Measurements from ENCODE around the gene COG7. TPM values are rescaled to one million over a fixed set of nuclear protein-coding genes. Genes with fewer than 3 reads are reported as not detected.

Gene COG7
- total RNA-seq, 1 experiment from 2014 or later = 16.1 TPM

GRCh38 chr16:23343643-23344612 lies 109.1 kb downstream of the COG7 start:
- no peaks in the 10 kb centered on the region for H3K9me3 ChIP-seq (replicated peaks)
- no peaks in the 10 kb centered on the region for H3K36me3 ChIP-seq
- H3K4me3 ChIP-seq = no peak overlapping the region
- no peaks in the 10 kb centered on the region; the same call in 1 of the 2 replicates for H3K4me1 ChIP-seq (replicated peaks)
- no peak for DNase-seq (ENCODE audit: low read depth in 1 of 2, low spot score in 2 of 2)
- H3K27me3 ChIP-seq (replicated peaks) = no peaks in the 10 kb centered on the region
- H3K27ac ChIP-seq = no peak overlapping the region

- DNase-seq (ENCODE audit: low read depth in 1 of 2, low spot score in 2 of 2) = no peak
- no peaks in the 10 kb centered on the region for H3K36me3 ChIP-seq
- H3K27me3 ChIP-seq (replicated peaks) = no peaks in the 10 kb centered on the region
- no peaks in the 10 kb centered on the region; the same call in 1 of the 2 replicates for H3K4me1 ChIP-seq (replicated peaks)
- H3K27ac ChIP-seq = no peak overlapping the region
- no peak overlapping the region for H3K4me3 ChIP-seq
- H3K9me3 ChIP-seq (replicated peaks) = no peaks in the 10 kb centered on the region
Measured at GRCh38 chr16:23342083-23342640, 110.8 kb downstream of the COG7 start.

GRCh38 chr16:23339787-23340186 lies 113.2 kb downstream of the COG7 start:
- no peak for DNase-seq (ENCODE audit: low read depth in 1 of 2, low spot score in 2 of 2)
- Histone ChIP-seq H3K4me3 (no peak overlapping the region), H3K9me3 (replicated peaks) (no peaks in the 10 kb centered on the region), H3K27ac (no peak overlapping the region), H3K27me3 (replicated peaks) (no peaks in the 10 kb centered on the region), H3K36me3 (no peaks in the 10 kb centered on the region), H3K4me1 (replicated peaks) (no peaks in the 10 kb centered on the region; the same call in 1 of the 2 replicates)

Other genes with a start within 250 kb of the COG7 start
- gene SCNN1B, start 150.9 kb downstream of the COG7 start, total RNA-seq (2014; rRNA removed; shearing (Covaris generic)) = not detected in 2 replicates
- gene GGA2, start 57.3 kb upstream of the COG7 start, total RNA-seq (2014; rRNA removed; shearing (Covaris generic)) = 11.7 and 28.0 TPM in 2 replicates
- gene EARS2, start 104.2 kb upstream of the COG7 start, total RNA-seq (2014; rRNA removed; shearing (Covaris generic)) = 48.4 and 51.2 TPM in 2 replicates
- gene UBFD1, start 104.5 kb upstream of the COG7 start, total RNA-seq (2014; rRNA removed; shearing (Covaris generic)) = 88.0 and 173 TPM in 2 replicates
- gene NDUFAB1, start 143.1 kb upstream of the COG7 start, total RNA-seq (2014; rRNA removed; shearing (Covaris generic)) = 140 and 184 TPM in 2 replicates
- gene PALB2, start 188.1 kb upstream of the COG7 start, total RNA-seq (2014; rRNA removed; shearing (Covaris generic)) = 9.7 and 12.4 TPM in 2 replicates
- 22.4 and 57.8 TPM in 2 replicates for gene DCTN5, start 188.3 kb upstream of the COG7 start, total RNA-seq (2014; rRNA removed; shearing (Covaris generic))
- 72.9 and 86.5 TPM in 2 replicates for gene PLK1, start 225.7 kb upstream of the COG7 start, total RNA-seq (2014; rRNA removed; shearing (Covaris generic))